Limb (tissue), 2 donors: Measurements from ENCODE around the gene KANK4.
"Not testable (repeated sequence)": the region's sequence is repeated elsewhere in the genome, so short reads cannot be mapped to it uniquely, and the experiment has no call there.

Experiments
- DNase-seq, 2 donors: peaks; one replicate each; pipeline ENCODE4 v3.0.0-alpha.2; 2016; ENCODE audit errors: extremely low spot score in 2 of 2

Gene KANK4

GRCh38 chr1:62238507-62238906 is 80.7 kb downstream of the KANK4 start:
- no peak for DNase-seq

GRCh38 chr1:62237950-62238374 is 81.3 kb downstream of the KANK4 start:
- no peak for DNase-seq

- DNase-seq, result no peak
Measured at GRCh38 chr1:62237361-62237760, 81.9 kb downstream of the KANK4 start.

GRCh38 chr1:62235576-62235975 is 83.7 kb downstream of the KANK4 start:
- no peak for DNase-seq

GRCh38 chr1:62234688-62235087 is 84.5 kb downstream of the KANK4 start:
- DNase-seq, result no peak

GRCh38 chr1:62233926-62234450 is 85.2 kb downstream of the KANK4 start:
- DNase-seq, result no peak

- DNase-seq, result no peak
Measured at GRCh38 chr1:62232871-62233278, 86.4 kb downstream of the KANK4 start.

GRCh38 chr1:62230718-62231117 is 88.5 kb downstream of the KANK4 start:
- DNase-seq, result no peak

GRCh38 chr1:62229932-62230331 is 89.3 kb downstream of the KANK4 start:
- no peak for DNase-seq

- no peak for DNase-seq
Measured at GRCh38 chr1:62229468-62229867, 89.8 kb downstream of the KANK4 start.

- DNase-seq, result no peak
Measured at GRCh38 chr1:62228883-62229187, 90.4 kb downstream of the KANK4 start.

- DNase-seq, result no peak
Measured at GRCh38 chr1:62228136-62228882, 90.9 kb downstream of the KANK4 start.

- no peak for DNase-seq
Measured at GRCh38 chr1:62227496-62227895, 91.7 kb downstream of the KANK4 start.

- no peak for DNase-seq
Measured at GRCh38 chr1:62224182-62224581, 95.1 kb downstream of the KANK4 start.

GRCh38 chr1:62222321-62222720 is 96.9 kb downstream of the KANK4 start:
- no peak for DNase-seq

- DNase-seq, result no peak
Measured at GRCh38 chr1:62221171-62221570, 98.1 kb downstream of the KANK4 start.

- not testable (repeated sequence) for DNase-seq
Measured at GRCh38 chr1:62220456-62220855, 98.8 kb downstream of the KANK4 start.

- no peak for DNase-seq
Measured at GRCh38 chr1:62218604-62219003, 100.6 kb downstream of the KANK4 start.

GRCh38 chr1:62213075-62213914 is 105.9 kb downstream of the KANK4 start:
- no peak for DNase-seq

GRCh38 chr1:62212411-62212810 is 106.8 kb downstream of the KANK4 start:
- no peak for DNase-seq

GRCh38 chr1:62210960-62211359 is 108.3 kb downstream of the KANK4 start:
- no peak for DNase-seq

- no peak for DNase-seq
Measured at GRCh38 chr1:62209931-62210595, 109.2 kb downstream of the KANK4 start.
